NCI-H2227 treated with DMSO at 0.1 percent for 48 hours (cell line): ENCODE data around the gene CFAP99.

Experiments used
- DNase-seq: peaks from one replicate; lab custom pipeline; 2025; lab: John Stamatoyannopoulos, UW

Gene CFAP99

DNA sequence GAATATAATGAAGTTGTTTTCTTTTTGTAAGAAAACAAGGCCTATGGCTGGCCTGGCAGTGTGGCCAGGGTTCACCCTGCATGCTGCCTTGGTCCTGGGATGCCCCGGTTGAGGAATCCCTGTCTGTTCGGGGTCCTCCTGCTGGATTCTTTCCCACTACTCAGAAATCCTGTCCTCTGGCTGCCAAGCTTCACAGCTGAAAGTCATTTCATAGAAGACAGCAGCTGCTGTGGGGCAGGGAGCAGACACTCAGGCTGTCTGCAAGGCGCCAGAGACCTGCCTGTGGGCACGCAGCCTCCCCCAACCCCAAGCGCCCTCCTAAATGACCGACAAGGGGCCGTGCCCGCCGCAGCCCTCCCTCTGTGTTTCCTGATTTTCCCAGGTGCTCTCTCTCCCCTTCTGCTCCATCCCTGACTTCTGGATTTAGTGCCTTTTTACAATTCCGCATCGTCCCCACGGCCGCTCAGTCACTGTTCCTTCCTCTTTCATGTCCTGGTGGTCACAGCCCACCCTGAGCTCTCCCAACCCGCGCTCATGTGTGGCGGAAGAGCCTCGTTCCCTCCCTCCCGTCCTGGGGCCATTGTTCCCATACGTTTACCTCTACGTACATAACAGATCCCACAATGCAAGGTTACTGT is 27.9 kb upstream of the CFAP99 start:
- no peak for DNase-seq

DNA sequence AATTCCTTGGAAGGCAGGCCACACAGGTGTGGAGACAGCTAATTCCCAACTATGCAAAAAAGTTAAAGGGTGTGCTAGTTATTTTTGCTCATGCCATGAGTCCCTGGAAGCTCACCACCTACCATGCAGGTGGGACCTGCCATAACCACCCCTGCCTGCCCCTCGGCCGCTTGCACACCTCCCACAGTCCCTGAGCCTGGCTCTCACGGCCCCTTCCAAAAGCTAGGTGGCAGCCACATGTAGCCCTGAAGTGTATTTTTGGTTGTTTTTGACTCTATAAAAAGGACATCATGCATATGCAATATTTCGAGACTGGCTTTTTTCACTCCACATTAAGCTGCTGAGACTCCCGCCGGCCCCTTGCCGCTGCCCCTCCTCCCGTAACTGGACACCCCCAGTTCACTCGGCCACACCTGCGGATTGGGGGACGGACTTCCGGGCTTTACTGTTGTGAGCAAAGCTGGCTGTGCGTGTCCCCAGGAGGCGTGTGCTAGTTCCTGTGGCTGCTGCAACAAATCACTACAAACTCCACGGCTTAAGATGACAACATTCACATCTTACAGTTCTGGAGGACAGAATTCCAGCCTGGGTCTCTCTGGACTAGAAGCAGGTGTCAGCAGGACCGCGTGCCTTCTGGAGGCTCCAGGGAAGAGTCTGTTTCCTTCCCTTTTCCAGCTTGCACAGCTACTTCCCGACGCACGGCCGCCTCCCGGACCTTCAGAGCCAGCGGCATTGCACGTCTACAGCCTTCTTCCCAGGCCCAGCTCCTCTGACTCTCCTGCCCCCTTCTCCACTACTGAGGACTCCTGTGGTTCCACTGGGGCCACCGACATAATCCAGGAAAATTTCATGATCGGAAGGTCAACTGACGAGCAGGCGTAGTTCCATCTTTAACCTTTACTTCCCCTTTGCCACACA is 25.1 kb upstream of the CFAP99 start:
- DNase-seq = no peak

- DNase-seq = no peak
Measured at GRCh38 chr4:2394528-2394927, 24.2 kb upstream of the CFAP99 start.

DNA sequence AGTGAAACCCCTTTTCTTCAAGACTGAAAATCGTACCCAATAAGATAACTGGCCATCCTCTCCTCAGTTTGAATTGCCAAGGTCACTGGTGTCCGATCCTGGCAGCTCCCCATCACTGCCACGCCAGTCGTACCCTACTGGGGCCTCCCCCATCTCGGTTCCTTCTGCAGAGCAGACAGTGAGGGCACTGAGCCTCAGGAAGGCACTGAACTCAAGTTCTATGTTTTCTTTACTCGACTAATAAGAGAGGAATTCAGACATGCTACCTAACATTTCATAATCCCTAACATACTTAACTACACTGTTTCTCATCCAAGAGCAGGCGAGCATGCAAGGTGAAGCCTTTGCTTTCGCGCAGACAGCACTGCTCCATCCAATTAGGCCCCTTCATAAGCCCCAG is 23.7 kb upstream of the CFAP99 start:
- no peak for DNase-seq

GRCh38 chr4:2395584-2395983 is 23.2 kb upstream of the CFAP99 start:
- DNase-seq = no peak

DNA sequence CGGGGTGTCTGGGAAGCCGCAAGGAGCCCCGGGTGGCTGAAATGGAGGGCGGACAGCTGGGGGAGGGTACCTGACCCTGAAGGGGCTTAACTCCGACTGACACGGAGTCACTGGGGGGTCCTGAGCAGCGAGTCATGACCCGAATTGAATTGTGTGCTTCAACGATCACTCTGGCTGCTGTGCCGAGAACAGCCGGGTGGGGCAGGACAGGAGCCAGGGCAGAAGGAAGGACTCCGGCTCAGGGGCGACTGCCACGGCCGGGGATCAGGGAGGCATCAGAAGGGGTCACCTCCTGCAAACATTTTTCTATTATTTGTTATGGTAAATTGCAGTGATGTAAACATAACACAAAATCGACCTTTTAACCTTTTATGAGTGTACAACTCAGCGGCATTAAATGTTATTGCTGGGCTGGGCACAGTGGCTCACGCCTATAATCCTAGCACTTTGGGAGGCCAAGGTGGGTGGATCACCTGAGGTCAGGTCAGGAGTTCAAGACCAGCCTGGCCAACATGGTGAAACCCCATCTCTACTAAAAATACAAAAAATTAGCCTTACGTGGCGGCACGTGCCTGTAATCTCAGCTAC is 21.9 kb upstream of the CFAP99 start:
- DNase-seq = no peak

- no peak for DNase-seq
Measured at GRCh38 chr4:2397596-2398379, 21.0 kb upstream of the CFAP99 start.

DNA sequence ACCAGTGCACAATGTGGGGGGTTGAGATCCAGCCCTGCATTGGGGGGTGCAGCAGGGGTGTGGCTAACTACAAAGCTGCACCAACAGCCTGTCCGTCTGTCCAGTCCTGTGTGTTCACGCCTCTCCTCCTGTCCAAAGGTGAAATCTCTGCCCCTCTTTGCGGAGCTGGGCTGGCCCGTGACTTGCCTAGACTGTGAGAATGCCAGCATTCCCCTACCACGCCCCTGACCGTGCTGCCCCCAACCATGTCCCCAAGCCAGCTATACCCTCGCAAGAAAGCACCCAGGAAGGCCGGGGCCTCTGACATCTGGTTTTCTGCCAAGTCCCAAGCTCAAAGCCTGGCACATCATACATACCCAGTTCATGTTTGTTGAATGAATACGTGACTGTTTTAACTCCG is 19.5 kb upstream of the CFAP99 start:
- DNase-seq = no peak

DNA sequence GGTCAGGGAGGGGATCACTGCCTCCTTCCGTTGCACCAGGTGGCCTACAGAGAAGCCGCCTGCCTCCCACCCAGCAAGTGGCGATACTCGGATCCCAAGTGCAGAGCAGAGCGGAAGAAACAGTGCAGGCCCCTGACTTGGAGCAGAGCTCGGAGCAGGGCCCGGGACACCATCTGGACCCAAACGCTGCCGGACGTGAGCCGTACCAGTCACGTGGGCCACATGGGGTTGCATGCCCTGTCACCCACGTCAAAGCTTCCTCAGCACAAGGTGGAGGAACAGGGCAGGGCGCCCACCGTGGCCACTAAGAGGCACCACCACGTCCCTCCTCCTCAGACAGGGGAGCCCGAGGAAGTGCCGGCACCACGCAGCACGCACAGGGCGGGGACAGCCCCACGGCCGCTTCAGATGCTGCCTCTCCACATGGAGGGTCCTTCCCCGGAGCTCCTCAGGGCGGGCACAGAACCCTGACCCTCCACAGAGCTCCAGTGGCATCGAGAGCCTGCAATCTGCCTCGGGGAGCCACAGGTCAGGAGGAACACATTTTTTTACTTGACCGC is 19.0 kb upstream of the CFAP99 start:
- no peak for DNase-seq

DNA sequence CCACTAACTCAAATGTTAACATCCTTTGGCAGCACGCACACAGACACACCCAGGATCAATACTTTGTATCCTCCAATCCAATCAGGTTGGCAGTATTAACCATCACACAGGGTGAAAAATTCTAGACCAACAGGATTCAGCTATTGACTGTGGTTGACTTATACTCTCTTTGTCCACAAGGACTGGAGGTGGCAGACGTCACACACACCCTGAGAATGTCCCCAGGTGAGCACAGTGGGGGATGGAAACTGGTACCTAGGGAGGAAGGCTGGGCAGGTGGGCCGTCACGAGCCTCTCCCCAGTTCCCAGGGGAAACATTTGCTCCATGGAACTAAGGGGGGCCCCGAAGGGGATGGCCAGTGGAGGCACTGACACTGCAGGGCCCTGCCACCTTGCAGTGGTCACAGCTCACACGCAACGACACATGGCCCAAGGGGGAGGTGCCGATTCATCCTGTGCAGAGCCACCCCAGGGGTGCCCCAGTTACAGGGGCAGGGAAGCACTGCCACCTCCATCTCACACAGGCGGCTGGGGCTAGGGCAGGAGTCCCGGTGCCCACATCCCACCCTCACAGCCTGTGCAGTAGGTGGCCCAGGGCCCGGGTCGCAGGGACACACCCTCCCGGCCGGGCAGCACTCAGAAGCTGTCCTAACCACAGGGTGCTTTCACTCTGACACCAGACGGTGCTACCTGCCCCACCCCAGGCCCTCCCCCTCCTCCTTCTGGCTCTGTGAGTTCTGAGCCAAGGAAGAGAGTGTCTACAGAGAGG is 17.7 kb upstream of the CFAP99 start:
- no peak for DNase-seq

- no peak for DNase-seq
Measured at GRCh38 chr4:2401610-2401983, 17.2 kb upstream of the CFAP99 start.

GRCh38 chr4:2402048-2402842 is 16.5 kb upstream of the CFAP99 start:
- peak; percentile 74 for DNase-seq

DNA sequence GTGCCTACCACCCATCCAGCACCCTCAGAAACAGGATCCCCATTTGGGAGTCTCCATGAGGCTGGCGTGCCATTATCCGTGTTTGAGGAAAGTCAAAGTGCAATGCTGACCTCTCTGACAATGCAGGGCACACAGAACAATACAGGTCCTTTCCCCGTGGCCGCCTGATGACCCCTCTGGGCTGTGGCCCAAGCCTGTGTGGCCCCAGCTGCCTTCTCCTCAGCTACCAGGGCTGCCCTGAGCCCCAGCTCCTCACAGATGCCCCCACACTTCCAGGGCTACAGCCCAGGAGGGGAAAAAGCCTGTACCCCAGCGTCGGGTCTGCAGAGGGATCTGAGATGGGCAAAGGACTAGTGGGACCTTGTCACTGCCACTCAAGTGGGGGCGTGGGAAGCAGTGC is 15.8 kb upstream of the CFAP99 start:
- no peak for DNase-seq

DNA sequence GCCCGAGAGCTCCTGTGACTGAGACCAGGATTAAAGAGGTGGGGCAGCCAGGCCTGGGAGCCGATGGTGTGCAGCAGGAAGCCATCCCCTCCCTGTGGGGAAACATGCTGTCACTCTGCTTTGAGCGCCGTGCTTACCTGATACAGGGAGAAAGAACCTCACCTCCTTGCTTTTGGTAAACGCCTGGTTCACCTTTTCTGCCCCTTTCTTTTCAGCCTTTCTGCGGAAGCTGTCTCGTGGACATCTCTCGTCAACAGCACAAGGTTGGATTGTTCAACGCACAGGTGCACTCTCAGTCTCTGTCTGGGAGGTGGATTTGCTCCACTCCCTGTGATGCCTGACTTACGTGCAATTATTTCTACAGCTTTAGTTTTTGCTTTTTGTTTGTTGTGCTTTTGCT is 12.3 kb upstream of the CFAP99 start:
- DNase-seq = no peak

DNA sequence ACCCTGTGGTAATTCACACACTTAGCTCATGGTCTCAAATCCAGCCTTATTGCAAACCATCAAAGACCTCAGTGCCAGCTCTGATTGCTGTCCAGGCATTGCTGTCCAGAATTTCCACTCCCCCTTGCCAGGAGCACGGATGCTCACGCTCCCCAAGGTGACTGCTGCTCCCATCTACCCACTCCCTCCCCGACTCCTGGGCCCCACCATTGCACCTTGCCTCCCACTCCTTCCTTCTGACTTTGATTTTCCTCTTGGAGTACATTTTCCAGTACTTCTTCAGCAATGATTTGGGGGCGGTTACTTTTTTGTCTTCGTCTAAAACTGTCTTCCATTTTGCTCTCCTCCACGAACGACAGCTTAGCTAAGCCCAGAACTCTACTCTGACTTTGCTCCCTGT is 11.8 kb upstream of the CFAP99 start:
- no peak for DNase-seq

DNA sequence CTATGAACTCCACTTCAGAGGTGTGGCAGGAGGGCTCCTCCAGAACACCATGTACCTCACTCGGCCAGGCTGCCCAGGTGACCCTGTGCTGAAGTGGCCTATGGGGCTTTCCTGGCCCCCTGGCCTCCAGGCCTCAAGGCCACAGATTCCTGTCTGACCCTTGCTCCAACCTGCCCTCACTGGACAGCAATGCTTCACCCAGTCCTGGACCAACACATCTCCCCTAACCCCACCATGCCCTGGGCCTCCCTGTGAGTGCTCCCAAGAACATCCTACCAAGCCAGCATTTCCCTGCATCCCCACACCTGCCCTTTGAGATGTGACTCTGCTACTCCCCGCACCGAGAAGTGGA is 10.8 kb upstream of the CFAP99 start:
- DNase-seq = no peak

- no peak for DNase-seq
Measured at GRCh38 chr4:2408401-2408958, 10.3 kb upstream of the CFAP99 start.

GRCh38 chr4:2408976-2409375 is 9.8 kb upstream of the CFAP99 start:
- no peak for DNase-seq

GRCh38 chr4:2409381-2409783 is 9.4 kb upstream of the CFAP99 start:
- no peak for DNase-seq

GRCh38 chr4:2411786-2412510 is 6.8 kb upstream of the CFAP99 start:
- no peak for DNase-seq
